Caco-2 (cell line): Measurements from ENCODE around the gene BORCS6. TPM values are rescaled to one million over a fixed set of nuclear protein-coding genes. Genes with fewer than 3 reads are reported as not detected.
"Not testable (repeated sequence)": the region's sequence is repeated elsewhere in the genome, so short reads cannot be mapped to it uniquely, and the experiment has no call there.

Experiments
- BruUV-seq: library from RNA; stranded (reverse); fragments of 400-500 nt; replicated peaks from 2 replicates; lab custom pipeline; 2021; lab: Mats Ljungman, UMichigan
- CTCF ChIA-PET: fragments of 300-600 bp; sonication (Branson Sonifier 250); formaldehyde crosslinking; loops from one replicate; lab custom pipeline; 2022; ENCODE audit warnings: antibody characterized with exemption; lab: Charles Lee
- POLR2A ChIA-PET: fragments of 300-600 bp; sonication (Branson Sonifier 250); formaldehyde crosslinking; loops from one replicate; lab custom pipeline; 2022; ENCODE audit warnings: antibody characterized with exemption; lab: Charles Lee
- DNase-seq, 2 experiments: peaks; one replicate each; pipeline versions ENCODE4 v3.0.0 to v3.0.0-alpha.2; 2020 to 2022
- H3K27me3 ChIP-seq: replicated peaks from 2 replicates; pipeline ENCODE4 v1.6.0; 2011; ENCODE audit warnings: low read length; ENCODE audit not compliant: control insufficient read depth, insufficient read depth
- H3K36me3 ChIP-seq: 2 replicates; pipeline ENCODE4 v1.5.1; 2011; ENCODE audit warnings: low read length; ENCODE audit not compliant: control insufficient read depth, insufficient read depth
- H3K4me1 ChIP-seq: fragments of 250-450 bp; sonication (Bioruptor Pico); 2 replicates; pipeline ENCODE4 v1.5.1; 2020; ENCODE audit warnings: mild to moderate bottlenecking
- H3K4me3 ChIP-seq: 2 replicates; pipeline ENCODE4 v1.5.1; 2011; ENCODE audit warnings: low read depth, mild to moderate bottlenecking, control low read depth, low read length
- H3K9me3 ChIP-seq: fragments of 250-450 bp; sonication (Bioruptor Pico); 2 replicates; pipeline ENCODE4 v1.5.1; 2020; ENCODE audit warnings: mild to moderate bottlenecking, moderate library complexity
- H3K27ac Mint-ChIP-seq: one replicate; pipeline ENCODE4 v1.8.0; 2022; ENCODE audit warnings: mixed read lengths; ENCODE audit not compliant: unreplicated experiment
- H3K27me3 Mint-ChIP-seq: one replicate; pipeline ENCODE4 v1.8.0; 2022; ENCODE audit warnings: mixed read lengths; ENCODE audit not compliant: insufficient read depth, unreplicated experiment
- H3K36me3 Mint-ChIP-seq: one replicate; pipeline ENCODE4 v1.8.0; 2022; ENCODE audit warnings: mild to moderate bottlenecking, mixed read lengths; ENCODE audit not compliant: insufficient read depth, unreplicated experiment
- H3K4me1 Mint-ChIP-seq: one replicate; pipeline ENCODE4 v1.8.0; 2022; ENCODE audit warnings: low read depth, mixed read lengths; ENCODE audit not compliant: unreplicated experiment
- H3K4me3 Mint-ChIP-seq: one replicate; pipeline ENCODE4 v1.8.0; 2022; ENCODE audit warnings: mild to moderate bottlenecking, moderate library complexity, mixed read lengths; ENCODE audit not compliant: unreplicated experiment
- H3K9me3 Mint-ChIP-seq: one replicate; pipeline ENCODE4 v1.8.0; 2022; ENCODE audit warnings: mixed read lengths; ENCODE audit not compliant: unreplicated experiment
- intact Hi-C: fragments of 100-400 bp; cut with micrococcal nuclease; formaldehyde crosslinking; loops from one replicate; pipeline ENCODE4 v1.10.0; 2022; ENCODE audit not compliant: unreplicated experiment
- total RNA-seq: library from RNA; stranded (reverse); gene quantifications from 2 replicates; pipeline ENCODE4 v1.2.3, GENCODE V29; 2022
- TF ChIP-seq, protein P1 (sequence below), 2 experiments: fragments of 200-600 bp in 1 of 2; IDR thresholded peaks; 1 replicate in 1 of 2; 2 replicates in 1 of 2; pipeline versions ENCODE4 v1.5.1 to v1.8.0; 2011 to 2022; ENCODE audit warnings: antibody characterized with exemption in 1 of 2, control low read depth in 1 of 2, inconsistent platforms in 1 of 2, low read depth in 1 of 2, low read length in 1 of 2, mild to moderate bottlenecking in 1 of 2, moderate library complexity in 1 of 2; ENCODE audit not compliant: insufficient read depth in 1 of 2, severe bottlenecking in 1 of 2, unreplicated experiment in 1 of 2

Gene BORCS6
- total RNA-seq, 1 experiment from 2014 or later = 4.7 TPM

DNA sequence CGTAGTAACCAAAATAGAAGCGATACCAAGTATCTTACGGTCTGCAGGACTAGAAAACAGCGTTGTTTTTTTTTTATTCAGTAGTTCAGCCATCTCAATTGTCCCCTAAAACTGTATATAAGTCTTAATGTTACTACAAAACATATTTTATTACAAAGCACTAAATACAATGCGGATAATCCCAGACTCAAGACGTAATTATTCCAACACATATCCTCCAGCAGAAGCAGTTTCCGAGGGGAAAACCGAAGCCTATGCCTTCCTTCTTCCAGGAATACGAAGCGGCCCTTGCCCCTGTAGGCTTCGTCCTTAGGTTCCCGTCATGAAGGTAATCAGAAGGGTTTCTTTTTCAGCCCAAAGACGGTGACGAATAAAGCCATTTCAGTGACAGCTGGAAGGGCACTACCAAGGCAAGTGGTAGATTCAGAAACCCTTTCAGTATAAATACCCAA lies 16.1 kb downstream of the BORCS6 start:
- H3K4me3 Mint-ChIP-seq = peak overlapping the region; percentile 89
- ChIA-PET CTCF (interaction anchor here (0.6 kb wide), 1 partner anchor 48 kb away, joined by 3 read pairs; no protein-coding TSS in a partner anchor), POLR2A (interaction anchor here (0.8 to 1.3 kb wide), 12 partner anchors 10 to 262 kb away, joined by 3 to 23 read pairs (median 7); partner anchors contain the start of genes AURKB, BORCS6, CTC1 and NDEL1)
- H3K36me3 ChIP-seq = no peaks in the 10 kb centered on the region
- no peaks in the 10 kb centered on the region for H3K9me3 Mint-ChIP-seq
- intact Hi-C loops = no loop called here
- peak overlapping the region; percentile 34 for H3K4me3 ChIP-seq
- BruUV-seq = no TSS peak
- DNase-seq = no peak
- H3K9me3 ChIP-seq = no peaks in the 10 kb centered on the region
- TF ChIP-seq, protein P1, sequence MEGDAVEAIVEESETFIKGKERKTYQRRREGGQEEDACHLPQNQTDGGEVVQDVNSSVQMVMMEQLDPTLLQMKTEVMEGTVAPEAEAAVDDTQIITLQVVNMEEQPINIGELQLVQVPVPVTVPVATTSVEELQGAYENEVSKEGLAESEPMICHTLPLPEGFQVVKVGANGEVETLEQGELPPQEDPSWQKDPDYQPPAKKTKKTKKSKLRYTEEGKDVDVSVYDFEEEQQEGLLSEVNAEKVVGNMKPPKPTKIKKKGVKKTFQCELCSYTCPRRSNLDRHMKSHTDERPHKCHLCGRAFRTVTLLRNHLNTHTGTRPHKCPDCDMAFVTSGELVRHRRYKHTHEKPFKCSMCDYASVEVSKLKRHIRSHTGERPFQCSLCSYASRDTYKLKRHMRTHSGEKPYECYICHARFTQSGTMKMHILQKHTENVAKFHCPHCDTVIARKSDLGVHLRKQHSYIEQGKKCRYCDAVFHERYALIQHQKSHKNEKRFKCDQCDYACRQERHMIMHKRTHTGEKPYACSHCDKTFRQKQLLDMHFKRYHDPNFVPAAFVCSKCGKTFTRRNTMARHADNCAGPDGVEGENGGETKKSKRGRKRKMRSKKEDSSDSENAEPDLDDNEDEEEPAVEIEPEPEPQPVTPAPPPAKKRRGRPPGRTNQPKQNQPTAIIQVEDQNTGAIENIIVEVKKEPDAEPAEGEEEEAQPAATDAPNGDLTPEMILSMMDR (IDR thresholded peaks at IDR 0.05; ENCODE audit: insufficient read depth in 1 of 2, low read depth in 1 of 2, low read length in 1 of 2, severe bottlenecking in 1 of 2, unreplicated experiment in 1 of 2) = no peak
- peak overlapping the region; percentile 100 for H3K27ac Mint-ChIP-seq
- H3K27me3 ChIP-seq = no peaks in the 10 kb centered on the region
- H3K36me3 Mint-ChIP-seq = peaks cover 11% of the 10 kb centered on the region
- peaks cover 7% of the 10 kb centered on the region for H3K4me1 Mint-ChIP-seq
- H3K27me3 Mint-ChIP-seq = no peaks in the 10 kb centered on the region
- no peaks in the 10 kb centered on the region for H3K4me1 ChIP-seq

DNA sequence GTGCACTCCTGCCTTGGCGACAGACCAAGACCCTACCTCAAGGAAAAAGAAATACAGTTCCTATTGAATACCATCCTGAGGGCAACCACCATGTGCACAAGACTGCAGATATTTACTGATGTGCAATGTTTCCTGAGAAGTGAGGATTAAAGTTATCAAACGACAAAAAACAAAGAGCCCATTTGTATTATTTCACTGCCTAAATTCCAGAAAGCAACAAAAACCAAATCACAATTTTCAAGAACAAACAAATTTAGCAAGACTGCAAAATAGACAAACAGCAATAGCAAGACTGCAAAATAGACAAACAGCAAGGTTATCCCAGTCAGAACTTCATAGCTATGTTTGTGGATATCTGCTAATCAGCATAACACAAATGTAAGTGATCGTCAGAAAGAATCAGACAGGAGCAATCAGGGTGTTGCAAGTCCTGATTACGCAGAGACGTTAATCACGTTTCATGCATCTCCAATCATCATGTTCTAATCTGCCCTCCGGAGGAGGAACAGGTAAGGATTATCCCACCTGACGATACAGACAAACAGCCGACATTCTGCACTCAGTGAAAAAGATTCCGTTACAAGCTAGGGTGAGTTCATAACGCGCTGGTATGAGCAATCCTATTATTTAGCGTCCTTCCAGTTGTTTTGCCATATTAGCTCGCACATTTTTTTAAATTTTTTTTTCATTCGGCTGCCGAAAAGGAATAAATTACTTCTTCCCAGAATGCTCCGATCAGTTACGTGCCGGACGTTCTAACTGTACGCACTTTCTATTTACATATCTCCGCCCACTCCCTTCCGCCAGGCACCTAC lies 16.7 kb downstream of the BORCS6 start:
- DNase-seq = peak; percentile 83 to 84
- TF ChIP-seq, protein P1 (IDR thresholded peaks at IDR 0.05; ENCODE audit: insufficient read depth in 1 of 2, low read depth in 1 of 2, low read length in 1 of 2, severe bottlenecking in 1 of 2, unreplicated experiment in 1 of 2) = no peak
- Histone ChIP-seq H3K9me3 (no peaks in the 10 kb centered on the region), H3K4me3 (peak overlapping the region; percentile 34), H3K36me3 (no peaks in the 10 kb centered on the region), H3K27me3 (no peaks in the 10 kb centered on the region), H3K4me1 (no peaks in the 10 kb centered on the region)
- H3K27ac Mint-ChIP-seq = peak overlapping the region; percentile 100
- peak overlapping the region; percentile 89 for H3K4me3 Mint-ChIP-seq
- POLR2A ChIA-PET = interaction anchor here (0.6 to 1.3 kb wide), 21 partner anchors 9 to 558 kb away, joined by 3 to 23 read pairs (median 5); partner anchors contain the start of genes AURKB, BORCS6, CTC1 and NDEL1
- intact Hi-C loops = no loop called here
- peaks cover 11% of the 10 kb centered on the region for H3K36me3 Mint-ChIP-seq
- CTCF ChIA-PET = interaction anchor here (0.6 to 1.0 kb wide), 2 partner anchors 17 to 49 kb away, joined by 3 read pairs; no protein-coding TSS in a partner anchor
- no peaks in the 10 kb centered on the region for H3K9me3 Mint-ChIP-seq
- H3K4me1 Mint-ChIP-seq = peaks cover 7% of the 10 kb centered on the region
- no peaks in the 10 kb centered on the region for H3K27me3 Mint-ChIP-seq
- BruUV-seq = TSS peak; percentile 100

DNA sequence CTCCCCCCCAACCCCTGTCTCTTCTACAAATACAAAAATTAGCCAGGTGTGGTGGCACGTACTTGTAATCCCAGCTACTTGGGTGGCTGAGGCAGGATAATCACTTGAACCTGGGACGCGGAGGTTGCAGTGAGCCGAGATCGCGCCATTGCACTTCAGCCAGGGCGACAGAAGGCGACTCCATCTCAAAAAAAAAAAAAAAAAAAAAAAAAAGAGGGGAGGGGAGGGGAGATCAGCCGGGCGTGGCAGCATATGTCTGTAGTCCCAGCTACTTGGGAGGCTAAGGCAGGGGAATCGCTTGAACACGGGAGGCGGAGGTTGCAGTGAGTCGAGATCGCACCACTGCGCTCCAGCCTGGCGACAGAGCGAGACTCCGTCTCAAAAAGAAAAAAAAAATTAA lies 19.8 kb downstream of the BORCS6 start:
- BruUV-seq, H3K27me3 Mint-ChIP-seq, POLR2A ChIA-PET, CTCF ChIA-PET, DNase-seq, H3K27me3 ChIP-seq, intact Hi-C loops, H3K27ac Mint-ChIP-seq, H3K4me1 ChIP-seq, H3K4me3 ChIP-seq, H3K9me3 ChIP-seq, H3K4me1 Mint-ChIP-seq, H3K36me3 ChIP-seq, H3K9me3 Mint-ChIP-seq, H3K4me3 Mint-ChIP-seq: not testable (repeated sequence)
- H3K36me3 Mint-ChIP-seq = peaks cover 11% of the 10 kb centered on the region
